Activated T-helper 1 cell treated with anti-CD3 and anti-CD28 coated beads, Interleukin-2, amount 50 U/mL, for 16 hours (primary cell): Measurements from ENCODE around the gene OSBPL6.
"Not testable (repeated sequence)": the region's sequence is repeated elsewhere in the genome, so short reads cannot be mapped to it uniquely, and the experiment has no call there.

Experiments
- DNase-seq, 2 donors: peaks; one replicate each; pipeline ENCODE4 v3.0.0-alpha.2; 2020; ENCODE audit warnings: low read depth in 1 of 2, low spot score in 1 of 2

The OSBPL6 gene

DNA sequence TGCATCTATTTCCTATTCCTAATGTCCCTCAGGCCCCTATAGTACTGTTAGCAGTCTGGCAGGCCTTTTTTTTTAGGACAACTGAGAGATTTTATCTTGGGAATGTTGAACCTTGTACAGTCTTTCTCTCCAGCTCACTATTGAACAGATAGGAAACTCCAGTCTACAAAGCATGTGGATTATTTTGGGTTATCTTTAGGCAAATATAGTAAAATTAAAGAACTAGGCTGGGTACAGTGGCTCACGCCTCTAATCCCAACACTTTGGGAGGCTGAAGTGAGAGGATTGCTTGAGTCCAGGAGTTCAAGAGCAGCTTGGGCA, 102.7 kb downstream of the OSBPL6 start:
- no peak for DNase-seq

DNA sequence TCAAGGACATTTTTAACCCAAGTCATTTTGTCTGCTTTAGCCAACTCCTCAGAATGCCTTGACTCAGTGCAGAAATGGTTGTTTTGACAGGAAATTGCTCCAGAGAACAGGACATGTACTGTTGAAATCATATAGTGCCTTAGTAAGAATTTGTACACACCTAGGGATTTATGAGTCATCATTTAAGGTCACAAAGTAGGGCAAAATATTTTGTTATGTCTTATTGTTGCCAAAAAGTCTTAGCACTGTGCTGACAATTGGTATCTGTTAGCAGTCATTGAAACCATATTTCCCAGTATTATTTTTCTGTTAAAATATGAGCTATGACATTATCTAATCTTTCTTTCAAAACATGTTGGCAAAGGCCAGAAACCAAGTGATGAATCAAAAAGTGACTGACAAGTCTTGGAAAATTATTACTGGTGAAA, 104.5 kb downstream of the OSBPL6 start:
- no peak for DNase-seq

DNA sequence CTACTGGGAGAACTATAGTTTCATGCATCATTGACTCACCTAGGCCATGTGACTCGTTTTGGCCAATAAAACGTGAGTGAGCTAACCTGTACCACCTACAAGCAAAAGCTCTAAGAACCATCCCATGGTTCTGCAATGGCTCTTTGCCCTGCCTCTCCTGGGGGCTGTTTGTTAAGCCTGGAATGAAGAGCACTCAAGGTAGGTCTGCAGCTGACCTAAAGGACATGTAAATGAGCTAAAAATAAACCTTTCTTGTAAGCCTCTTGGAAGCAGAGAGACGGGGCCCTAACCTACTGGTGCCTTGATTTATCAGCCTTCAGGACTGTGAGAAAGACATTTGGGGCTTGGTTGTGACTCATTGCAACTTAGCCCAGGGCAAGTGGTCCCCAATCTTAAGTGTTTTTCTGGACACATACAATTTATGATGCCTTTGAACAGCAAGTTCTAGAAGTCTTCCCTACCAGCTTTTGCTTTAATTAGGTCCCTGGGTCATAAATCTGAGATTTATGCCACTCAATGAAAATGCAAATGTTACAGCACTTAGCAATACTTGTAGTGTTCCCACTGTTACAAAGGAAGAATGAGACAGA, 107.4 kb downstream of the OSBPL6 start:
- DNase-seq: no peak

DNA sequence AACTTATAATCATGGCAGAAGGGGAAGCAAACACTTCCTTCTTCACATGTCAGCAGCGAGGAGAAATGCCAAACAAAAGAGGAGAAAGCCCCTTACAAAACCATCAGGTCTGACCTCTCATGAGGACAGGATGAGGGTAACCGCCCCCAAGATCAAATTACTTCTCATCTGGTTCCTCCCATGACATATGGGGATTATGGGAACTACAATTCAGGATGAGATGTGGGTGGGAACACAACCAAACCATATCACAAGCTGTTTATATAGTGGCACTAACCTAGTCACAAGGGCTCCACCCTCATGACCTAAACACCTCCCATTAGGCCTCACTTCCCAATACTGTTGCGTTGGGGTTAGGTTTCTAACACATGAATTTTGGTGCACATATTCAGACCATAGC, 110.0 kb downstream of the OSBPL6 start:
- no peak for DNase-seq

DNA sequence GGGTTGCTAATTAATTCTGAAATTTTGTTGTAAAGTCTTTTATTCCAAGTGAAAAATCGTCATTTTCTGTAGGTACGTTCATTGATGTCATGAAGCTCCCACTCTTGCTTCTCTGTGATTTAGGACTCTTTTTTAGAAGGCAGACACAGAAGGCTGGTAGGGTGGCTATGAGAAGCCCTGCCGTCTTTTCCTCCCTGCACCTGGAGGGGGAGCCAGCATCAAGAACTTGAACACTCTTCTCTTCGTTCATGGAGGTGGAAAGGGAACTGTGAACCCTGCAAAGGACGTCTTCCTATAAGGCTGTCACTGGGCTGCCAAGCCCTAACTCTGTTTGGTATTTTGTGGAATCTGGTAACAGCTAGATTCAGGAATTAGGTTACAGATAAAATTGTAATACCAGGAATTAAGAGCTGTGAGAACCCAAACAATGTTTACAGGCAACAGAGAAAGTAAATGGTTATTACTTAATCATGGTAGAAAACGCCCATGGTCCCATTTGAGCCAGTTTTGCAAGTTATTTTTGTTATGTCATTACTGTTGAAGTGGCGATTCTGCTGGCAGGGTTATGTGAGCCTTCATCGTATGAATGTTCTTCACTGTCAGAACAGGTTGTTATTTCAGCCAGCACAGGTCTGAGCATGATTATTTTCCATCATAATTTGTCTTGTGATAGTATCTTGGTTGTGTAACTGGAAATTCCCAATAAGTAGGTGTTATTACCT, 112.2 kb downstream of the OSBPL6 start:
- DNase-seq: no peak

DNA sequence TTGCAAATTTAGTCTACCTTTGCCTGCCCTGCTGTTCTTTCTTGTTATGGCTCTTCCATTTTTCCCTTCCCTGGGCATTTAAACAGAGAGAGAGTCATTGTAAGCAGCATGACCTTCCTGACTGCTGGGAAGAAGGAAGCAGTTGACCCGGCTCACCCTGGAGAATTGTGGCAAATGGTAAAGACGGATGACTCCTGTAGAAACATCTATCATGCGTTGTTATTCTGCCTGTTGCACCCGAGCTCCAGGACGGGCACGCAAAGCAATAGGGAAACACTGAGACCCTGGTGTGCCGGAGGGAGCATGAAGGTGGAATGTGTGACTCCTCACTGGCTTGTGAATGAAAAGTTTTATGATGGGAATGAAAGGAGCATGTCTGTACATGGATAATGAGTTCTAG, 113.3 kb downstream of the OSBPL6 start:
- DNase-seq: no peak

DNA sequence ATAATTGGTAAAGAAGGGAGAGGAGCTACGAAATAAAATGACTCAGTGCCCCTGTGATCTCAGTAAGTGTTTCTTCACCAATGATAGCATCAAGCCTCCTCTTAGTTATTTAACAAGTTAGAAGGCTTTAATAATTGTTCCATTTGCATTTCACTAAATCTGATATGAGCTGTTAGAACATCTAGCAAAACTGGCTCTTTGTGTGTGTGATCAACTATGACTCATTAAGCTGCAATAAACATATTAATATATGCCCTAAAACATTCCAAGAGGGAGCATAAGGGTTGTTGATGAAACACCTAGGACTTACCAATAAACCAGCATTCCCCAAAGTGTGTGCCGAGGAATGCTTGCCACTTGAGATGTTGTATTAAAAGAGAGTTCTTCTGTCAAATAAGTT, 115.2 kb downstream of the OSBPL6 start:
- no peak for DNase-seq

DNA sequence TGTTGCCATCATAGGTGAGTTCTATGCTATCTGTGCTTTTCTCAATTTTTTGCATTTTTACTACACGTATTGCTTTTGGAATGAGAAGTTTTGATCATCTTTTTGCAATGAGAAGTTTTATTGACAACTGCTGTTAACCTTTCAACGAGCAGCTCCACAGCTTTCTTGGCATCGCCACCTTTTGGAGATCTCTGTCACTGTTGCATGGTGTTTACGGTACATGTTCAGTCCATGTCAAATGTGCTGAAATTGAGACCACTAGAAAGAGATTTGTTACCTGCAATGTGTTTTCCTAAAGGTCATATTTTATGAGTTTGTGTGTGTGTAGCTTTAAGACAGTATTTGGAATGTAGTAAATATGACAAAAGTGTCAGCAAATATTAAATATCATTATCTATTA, 120.8 kb downstream of the OSBPL6 start:
- DNase-seq: no peak

DNA sequence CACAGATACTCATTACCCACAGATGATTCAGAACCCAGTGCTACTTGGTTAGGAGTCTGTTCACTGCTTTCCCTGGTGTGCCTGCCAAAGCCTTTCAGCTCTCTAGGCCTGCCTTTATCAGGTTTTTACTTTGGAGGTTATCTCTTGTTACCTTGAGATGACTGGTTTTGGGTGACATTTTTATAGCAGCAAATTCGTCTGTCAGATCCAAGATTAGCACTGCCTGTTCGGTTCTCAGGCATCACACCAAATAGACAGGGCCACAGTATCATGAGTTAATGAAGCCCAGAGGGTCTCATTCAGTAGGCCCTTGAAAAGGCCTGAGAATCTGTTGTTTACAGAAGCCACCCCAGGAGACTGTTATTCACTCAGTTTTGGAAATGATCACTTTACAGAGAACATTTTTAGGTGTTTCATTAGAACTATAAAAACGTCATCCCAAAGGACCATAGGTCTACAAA, 121.2 kb downstream of the OSBPL6 start:
- DNase-seq: no peak

DNA sequence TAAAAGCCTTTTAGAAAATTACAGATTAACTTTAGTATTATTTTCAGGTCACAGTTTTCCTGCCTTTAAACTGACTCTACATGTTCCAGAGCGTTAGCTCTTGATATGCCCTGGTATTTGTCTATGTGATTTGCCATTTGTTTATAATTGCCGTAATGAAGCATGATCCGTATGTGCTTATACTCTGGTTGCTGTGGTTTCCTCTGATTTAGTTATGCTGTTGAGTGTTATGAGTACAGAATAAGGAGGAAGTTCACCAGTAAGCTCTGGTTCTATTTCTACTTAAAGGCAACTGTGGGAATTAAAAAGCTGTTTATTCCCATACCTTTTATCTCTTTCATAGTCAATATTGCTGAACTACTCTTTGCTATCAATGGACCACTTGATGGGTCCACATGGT, 123.5 kb downstream of the OSBPL6 start:
- no peak for DNase-seq

DNA sequence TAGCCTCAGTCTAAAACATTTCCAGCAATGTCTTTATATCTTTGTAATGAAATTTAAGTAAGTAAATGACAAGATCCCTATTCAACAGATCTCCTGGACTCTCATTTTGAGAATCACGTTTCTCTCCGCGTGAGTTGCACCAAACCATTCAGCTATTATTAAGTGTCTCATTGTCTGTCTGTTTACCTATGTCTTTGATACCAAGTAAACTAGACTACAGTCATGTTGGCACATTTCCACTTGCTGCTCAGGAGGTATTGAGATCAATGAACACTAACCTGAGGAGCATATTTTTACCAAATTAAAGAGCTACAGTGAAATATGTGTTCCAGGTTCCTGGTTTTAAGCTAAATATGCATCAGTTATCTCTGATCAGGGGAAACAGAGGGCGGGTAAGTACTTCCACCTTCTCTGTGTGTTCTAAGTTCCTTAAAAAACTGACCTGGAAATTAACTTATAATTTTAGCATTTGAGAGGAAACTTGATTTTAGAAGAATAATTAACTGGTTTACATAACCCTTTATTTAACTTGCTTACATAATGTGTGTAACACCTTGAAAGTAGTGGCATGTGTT, 125.8 kb downstream of the OSBPL6 start:
- no peak for DNase-seq

DNA sequence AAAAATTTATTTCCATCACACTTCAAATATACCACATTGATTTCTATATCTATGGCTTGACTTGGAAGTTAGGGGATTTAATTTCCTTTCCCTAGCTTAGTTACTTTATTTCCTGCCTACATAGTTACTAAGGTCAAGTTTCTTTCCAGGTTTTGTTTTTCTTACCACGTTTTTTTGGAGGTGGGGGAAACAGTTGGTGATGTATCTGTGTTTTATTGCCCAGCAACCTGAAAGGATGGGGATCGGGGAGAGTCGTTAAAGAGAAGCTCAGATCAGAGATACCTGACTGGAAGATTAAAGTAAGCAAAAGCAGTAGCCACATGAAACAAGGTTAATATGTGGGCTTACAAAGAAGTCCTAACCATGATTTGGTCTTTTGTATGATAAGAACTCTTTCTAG, 127.8 kb downstream of the OSBPL6 start:
- DNase-seq: no peak

DNA sequence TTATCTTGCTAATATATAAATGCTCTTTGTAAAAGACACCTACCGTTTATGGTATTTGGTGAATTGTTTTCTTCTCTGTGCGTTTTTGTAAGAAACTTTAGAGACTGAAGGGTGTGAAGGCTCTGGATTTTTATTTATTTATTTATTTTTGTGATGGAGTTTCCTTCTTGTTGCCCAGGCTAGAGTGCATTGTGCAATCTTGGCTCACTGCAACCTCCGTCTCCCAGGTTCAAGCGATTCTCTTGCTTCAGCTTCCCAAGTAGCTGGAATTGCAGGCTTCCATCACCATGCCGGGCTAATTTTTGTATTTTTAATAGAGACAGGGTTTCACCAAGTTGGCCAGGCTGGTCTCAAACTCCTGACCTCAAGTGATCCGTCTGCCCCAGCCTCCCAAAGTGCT, 129.0 kb downstream of the OSBPL6 start:
- DNase-seq: not testable (repeated sequence)

DNA sequence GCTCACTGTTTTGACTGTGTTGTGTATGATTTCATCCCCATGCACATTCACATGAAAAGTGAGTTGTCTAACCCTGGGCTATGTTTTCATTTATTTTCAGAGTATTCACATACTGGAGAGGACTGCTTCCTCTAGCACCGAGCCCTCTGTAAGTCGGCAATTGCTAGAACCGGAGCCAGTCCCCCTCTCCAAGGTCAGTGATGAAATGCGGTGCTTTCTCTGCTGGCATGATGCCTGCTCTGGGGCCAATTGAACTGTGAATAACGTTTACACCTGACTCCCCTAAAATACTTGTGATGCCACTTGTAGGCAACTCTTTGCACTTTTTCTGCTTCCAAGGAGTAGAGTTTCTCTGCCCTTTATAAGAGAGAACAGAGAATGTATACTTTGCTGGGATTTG, 129.8 kb downstream of the OSBPL6 start:
- no peak for DNase-seq

DNA sequence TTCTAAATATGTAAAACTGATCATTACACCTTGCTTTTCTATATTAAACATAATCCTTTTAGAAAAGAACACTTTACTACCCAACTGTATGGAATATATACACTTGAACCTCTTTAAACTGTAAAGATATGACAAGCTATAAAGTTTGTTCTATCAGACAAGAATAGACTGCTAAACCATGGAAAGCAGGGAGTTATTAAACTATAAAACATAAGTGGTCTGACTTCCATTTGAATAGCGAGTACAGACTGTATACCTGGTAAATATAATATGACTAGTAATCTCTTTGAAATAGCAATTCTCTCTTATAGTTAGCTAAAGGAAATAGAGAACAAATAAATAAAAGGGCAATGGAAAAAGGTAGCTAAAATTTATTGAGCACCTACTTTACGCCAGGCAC, 131.0 kb downstream of the OSBPL6 start:
- no peak for DNase-seq

DNA sequence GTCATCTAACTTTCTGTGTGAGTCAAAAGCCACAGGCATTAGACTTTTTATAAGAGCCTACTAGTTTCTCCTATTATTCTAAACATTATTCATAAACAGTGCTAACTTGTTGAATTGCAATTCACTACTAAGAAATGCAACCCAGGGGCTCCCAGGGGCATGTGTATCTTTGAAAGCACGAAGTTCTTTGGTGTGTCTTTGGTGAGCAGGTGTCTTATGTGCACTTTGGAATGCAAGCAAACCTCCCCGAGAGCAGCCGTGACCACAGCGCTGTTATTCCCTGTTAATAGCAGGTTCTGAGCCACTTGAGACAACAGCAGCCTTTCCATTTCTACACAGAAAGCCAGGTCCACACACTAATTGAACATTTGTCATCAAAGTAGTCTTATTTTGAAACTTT, 133.2 kb downstream of the OSBPL6 start:
- no peak for DNase-seq

DNA sequence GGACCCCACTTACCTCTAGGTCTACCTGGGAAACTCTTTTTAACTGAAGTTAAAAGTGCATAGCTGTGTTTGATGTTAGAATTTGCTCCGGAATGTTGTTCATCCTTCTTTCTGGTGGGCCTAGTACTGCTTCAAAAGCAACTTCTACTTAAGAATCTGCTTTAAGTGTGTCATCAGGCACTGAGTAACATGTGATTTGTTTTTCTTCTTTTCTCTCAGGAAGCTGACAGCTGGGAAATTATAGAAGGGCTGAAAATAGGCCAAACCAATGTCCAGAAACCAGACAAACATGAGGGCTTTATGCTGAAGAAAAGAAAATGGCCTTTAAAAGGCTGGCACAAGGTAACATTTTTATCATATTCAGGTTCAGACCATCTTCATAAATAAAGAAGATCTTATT, 133.7 kb downstream of the OSBPL6 start:
- DNase-seq: no peak

DNA sequence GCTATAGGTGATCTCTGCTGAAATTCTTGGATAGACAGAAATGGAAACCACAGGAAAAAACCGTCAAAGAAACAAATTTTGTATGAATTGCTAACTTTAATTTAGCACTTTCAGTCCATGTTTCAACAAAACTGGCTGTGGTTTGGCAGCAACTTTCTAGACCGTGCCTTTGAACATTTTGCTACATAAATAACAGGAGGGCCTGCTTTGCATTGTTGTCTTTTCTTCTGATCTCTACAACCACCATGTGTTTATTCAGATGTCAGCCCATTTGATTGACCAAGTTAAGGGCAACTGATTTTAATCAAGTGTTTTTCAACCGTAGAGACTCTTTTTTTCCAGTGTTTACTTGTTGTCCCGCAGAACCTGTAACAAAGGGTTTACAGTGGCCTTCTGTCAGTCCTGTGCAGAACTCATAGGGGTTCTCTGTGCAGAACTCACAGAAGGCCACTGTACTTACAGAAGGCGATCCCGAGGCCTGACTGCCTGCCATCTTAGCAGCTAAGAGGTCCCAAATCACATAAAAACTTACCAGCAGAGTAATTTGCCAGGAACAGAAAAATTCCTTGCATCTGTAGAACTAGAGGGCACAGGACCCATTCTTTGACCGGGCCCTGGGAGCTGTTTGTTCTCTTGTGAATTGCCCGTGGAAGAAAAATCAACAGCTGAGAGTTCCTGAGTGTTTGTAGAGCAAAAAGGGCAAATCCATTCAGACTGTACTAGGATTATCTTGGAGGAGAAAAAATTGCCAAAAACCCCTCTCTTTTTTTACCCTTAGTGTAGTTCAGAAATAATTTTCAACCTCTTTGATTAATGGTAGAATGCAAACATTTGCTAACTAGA, 136.1 kb downstream of the OSBPL6 start:
- no peak for DNase-seq

DNA sequence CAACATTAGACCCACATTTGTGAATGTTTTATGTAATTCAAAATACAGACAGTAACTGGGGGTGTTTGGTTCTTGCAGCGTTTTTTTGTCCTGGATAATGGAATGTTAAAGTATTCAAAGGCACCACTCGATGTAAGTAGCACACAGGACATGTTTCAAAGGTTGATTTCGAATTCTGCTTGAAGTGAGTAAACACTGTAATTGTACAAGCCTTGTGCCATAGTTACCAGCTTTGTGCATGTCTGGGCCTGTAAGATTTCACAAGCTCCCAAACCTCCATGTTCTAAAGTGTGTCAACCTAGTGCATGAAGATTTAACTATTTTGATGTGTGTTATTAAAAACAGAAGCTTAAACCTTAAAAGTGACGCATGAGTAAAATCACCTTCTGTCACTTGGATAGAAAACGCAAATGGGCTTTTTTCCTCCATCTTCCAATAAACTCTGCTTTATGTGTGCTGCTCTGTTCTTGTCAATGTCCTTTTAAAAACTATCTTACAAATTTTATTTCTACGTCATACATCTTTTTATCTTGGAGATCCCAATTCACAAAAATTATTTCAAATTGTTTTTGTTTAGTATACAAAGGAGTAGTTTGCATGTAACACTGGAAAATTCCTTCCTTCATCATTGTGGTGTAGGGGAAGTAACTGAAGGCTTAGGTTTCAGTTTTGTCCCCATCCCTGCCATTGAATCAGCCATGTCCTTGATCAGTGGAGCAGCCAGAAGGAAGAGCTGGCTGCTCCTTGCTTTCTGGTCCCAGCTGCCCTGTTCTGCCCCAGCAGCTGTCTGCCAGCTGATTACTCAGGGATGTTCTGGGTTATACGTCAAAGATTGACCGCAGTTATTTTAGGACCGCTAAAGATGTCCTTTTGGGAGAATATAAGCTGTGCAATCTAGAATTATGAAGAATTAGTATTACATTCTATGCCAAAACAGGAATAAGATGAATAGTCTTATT, 137.4 kb downstream of the OSBPL6 start:
- DNase-seq: no peak

DNA sequence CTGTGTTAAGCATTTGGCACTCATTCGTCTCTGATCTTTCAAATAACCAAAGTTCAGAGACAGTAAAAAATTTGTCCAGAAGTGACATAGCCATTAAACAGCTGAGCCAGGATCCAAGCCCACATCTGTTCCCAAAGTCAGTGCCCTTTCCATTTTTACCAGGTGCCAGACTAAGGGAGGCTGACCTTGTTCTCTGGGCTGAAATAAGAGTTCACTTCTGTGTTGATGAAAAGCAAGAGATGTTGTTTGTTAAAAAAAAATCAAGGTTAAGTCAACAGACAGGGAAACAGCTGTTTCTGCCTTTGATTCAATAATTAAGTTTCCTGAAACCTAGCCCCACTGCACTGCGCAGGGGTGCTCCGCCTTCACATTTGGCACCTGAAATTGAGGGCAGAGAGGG, 139.5 kb downstream of the OSBPL6 start:
- DNase-seq: no peak

DNA sequence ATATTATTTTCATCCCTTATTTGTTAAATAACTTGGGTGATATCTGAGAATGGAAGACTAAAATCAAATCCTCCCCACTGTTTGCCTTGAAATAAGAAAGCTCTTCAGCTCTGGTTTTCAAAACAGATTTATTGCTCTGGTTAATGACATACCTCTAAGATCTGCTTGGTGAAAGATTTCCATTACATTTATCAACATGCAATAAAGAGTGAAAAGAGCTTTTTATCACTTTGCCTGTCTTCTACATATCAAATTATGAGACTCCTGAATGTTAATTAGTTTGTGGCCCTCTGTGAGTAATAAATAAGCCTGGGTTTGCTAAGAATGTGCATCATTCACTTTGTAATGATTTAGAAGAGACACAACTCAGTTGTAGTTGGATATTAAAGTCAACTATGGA, 140.9 kb downstream of the OSBPL6 start:
- no peak for DNase-seq
